ENCODE measurements around the gene DCAF11.
A peak's percentile ranks its signal among the peaks of the same experiment; 100 is the strongest.

Gene DCAF11

DNA sequence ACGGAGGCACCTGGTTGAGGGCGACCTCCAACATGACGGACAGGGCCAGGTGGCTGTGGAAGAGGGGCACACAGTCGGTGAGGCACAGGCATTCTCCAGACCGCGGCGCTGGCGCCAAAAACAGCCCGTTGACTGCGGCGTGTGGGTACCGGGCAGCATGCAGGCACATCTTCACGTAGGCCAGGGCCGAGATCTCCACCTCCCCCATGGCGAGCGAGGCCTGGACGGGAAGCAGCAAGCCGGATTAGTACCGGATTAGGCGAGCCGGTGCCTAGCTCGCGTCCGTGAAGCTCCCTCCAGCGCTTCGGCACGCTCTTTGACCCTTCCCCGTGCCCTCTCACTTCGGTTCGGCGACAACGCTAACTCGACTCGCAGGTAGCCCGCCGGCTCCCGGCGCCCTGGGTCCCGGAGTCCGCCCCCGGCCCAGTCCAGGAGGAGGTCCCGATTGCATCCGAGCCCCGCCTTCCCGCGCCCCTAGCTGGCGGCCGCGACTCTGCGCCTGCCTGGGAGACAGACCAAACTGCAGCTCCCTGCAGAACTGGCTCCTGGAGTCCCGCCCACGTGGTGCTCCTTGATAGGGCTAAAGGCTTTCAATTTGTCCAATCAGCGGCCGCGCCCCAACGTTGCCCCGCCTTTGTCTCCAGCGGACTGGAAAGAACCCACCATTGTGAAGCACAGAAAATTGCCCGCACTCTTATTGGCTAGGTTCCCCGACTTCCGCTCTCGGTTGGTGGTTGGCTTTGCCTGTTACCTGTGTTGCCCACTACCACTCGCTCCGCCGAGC lies 26.7 kb downstream of the DCAF11 start, which contains the start of gene EMC9:
Gene EMC9 (minus strand): TSS at position 495 of the 784 bp plus-strand sequence. CDS start 287 bp downstream, at position 208.
- peak; percentile 100 for DNase-seq

DNA sequence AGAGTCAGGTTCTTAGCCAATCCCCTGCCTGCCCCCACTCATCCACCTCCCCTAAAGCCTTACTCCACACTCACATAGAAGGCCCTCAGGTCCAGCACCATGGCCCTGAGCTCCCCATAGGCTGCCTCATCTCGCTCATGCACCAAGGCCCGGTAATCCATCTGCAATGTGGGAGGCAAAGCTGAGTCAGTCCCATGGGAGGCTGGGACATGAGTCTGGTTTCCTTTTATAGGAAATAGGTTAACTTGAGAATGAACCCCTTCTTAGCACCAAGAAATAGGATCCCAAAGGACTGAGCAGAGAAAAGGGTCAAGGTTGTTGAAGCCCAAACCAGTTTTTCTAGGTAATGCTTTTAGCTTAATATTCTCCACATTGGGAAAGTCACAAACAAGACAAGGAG lies 28.9 kb downstream of the DCAF11 start:
- no peak for DNase-seq

DNA sequence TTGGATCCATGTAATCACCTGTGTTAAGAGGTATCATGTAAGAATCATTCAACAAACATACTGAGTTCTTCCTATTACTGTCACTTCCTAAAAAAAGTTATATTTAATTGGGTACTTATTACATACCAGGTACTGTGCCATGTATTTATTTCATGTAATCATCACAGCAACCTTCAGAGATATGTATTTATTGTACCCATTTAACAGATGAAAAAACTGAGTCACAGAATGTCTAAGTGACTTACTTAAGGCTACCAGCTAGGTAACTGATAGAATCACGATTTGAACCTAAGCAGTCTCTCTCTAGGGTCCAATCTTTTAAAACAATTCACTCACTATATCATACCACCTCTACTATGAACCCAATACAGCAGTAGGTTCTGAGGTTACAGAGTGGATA lies 29.9 kb downstream of the DCAF11 start:
- DNase-seq, result no peak

DNA sequence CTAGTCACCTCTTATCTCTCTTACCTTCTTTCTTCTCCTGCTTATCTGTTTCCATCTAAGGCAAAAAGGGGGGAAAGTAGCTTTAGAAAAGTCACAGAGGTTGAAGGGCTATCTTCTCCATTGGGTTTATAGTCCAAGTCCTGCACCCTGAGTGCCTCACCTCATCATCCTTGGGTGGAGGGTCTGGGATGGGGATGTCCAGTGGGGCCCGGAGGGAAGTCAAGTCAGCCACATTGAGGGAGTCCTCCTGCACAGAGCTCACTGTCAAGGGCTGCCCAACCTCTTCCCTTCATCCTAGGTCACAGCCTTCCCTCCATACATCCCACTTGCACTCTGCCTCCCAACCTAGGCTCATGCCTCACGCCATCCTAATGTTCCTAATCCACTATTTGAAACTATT lies 30.6 kb downstream of the DCAF11 start:
- DNase-seq, result no peak

DNA sequence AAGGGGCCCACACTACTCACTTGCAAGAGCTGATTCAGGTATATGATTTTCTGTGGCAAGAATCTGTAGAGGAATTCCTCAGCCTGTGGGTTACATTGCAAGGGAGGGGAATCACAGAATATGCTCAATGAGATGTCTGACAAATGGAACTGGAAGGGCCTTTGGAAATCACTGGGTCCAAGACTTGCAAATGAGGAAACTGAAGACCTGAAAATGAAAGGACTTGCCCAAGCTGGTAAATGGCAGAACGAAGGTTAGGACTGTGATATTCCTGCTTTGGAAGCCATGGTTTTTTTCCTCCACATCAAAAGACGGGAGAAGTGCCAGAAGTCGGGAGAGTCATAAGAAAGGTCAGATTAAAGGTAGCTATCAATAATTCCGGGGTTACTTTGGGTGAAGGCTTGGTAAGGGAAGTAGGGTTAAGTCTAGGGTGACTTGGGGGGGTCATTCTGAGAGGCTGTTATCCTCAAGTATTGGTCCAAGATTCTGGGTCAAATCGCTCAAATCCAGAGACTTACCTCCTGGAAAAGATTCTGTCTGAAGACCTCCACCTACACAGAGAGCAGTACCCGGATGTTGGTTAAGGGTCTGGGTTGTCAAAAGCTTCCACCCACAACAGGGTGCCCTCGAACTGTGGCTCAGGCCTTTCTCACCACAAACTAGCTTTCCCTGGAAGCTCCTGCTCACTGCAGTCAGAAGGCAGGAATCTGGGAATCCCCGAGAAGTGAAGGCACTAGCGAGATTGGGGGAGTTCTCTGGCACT lies 31.3 kb downstream of the DCAF11 start:
- DNase-seq, result no peak

DNA sequence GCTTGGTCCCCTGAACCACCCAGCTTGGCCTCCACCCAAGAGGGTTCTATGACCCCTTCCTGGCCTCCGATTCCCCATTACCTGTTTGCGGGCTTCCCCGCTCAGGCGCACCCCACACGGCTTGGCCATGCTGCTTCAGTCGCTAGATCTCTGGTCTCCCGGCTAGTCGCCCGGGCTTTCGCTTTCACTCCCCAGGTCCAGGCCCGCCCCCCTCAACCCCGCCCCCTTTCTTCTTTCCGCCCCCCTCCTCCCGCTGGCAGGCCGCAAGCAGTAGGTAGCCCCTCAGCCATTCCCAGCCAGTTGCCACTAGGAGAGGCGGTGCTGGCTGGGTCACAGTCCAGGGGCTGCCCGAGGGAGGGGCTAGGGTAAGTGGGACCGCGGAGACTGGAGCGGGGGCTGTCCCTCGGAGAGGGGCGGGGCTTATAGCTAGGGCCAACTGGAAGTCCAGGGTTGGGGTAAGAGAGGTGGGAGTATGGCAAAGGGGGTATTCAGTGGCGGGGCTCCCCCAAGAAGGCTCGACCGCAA lies 31.9 kb downstream of the DCAF11 start, which contains the start of gene PSME2:
Gene PSME2 (minus strand): TSS at position 158 of the 525 bp plus-strand sequence. CDS start 29 bp downstream, at position 129.
- DNase-seq, result peak; percentile 94 to 95

DNA sequence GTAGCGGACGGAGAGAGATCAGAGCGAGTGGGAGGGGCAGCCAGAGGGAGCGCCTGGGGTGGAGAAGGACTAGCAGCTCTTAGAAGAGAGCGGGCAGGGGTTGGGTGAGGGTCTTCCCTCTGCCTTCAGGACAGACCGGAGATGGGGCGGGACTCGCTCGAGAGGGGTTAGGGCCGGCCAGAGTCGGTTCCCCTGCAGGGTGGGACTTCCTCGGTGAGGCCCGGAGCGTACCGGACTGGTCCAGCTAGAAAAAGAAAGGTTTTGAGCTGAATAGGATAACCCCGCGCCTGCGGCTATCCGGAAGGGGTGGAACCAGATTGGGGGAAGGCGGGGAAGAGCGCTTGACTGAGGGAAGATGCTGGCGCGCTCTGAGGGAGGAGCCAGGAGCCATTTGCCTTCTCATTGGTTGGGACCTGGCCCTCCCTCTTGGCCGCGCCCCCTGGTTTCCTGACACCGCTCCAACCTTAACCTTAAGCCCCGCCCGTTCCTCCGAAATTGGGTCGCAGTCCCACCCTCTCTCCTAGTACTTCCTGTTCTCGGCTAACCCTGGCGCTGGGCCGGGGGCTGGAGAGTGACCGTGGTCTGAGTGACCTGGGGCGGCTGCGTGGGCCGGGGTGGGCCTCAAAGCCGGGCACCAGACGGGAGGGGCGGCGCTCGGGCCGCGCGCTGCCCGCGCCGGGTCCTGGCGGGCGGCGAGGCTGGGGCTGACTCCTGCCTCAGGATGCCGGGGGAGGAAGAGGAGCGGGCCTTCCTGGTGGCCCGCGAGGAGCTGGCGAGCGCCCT lies 32.6 kb downstream of the DCAF11 start, which contains the start of gene RNF31:
Gene RNF31 (plus strand): TSS at position 521 of the 783 bp plus-strand sequence. CDS start 201 bp downstream, at position 722.
- DNase-seq, result peak; percentile 97 to 98

DNA sequence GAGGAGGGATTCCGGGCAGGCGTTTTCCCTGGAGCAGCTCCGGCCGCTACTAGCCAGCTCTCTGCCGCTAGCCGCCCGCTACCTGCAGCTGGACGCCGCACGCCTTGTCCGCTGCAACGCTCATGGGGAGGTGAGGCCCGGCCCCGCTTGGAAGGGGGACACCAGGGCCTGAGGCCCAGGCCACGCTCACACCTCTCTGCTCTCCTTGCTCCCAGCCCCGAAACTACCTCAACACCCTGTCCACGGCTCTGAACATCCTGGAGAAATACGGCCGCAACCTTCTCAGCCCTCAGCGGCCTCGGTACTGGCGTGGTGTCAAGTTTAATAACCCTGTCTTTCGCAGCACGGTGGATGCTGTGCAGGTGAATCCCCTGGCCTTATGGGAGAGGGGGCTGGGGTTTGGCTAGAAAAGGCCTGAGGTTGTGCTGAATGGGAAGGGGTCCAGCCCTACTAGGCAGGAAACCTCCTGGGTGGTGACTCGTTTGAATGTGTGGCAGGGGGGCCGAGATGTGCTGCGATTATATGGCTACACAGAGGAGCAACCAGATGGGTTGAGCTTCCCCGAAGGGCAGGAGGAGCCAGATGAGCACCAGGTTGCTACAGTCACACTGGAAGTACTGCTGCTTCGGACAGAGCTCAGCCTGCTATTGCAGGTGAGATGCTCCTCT lies 33.3 kb downstream of the DCAF11 start:
- no peak for DNase-seq

DNA sequence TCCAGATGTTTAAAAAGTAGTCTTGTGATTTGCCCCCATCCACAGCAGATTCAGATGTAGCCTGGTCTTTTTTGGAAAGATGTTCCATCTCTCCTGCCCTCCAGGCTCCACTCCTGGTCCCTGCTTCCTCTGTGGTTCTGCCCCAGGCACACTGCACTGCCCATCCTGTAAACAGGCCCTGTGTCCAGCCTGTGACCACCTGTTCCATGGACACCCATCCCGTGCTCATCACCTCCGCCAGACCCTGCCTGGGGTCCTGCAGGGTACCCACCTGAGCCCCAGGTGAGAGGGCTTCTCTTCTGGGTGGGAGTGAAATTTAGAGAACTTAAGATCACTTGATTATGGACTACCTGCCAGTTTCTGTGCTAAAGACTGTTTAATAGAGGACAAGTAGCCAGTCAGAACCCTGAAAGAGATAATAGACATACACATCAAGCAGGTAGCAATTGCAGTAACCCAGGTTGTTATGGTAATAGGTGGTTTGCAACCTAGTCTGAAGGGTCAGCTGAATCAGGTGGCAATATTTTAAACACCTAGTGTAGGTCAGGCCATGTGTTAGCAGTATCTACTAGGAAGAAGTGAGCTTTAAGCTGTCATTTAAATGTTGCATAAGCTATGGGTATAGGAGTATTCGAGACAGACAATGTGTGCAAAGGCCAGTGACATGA lies 34.9 kb downstream of the DCAF11 start:
- no peak for DNase-seq

DNA sequence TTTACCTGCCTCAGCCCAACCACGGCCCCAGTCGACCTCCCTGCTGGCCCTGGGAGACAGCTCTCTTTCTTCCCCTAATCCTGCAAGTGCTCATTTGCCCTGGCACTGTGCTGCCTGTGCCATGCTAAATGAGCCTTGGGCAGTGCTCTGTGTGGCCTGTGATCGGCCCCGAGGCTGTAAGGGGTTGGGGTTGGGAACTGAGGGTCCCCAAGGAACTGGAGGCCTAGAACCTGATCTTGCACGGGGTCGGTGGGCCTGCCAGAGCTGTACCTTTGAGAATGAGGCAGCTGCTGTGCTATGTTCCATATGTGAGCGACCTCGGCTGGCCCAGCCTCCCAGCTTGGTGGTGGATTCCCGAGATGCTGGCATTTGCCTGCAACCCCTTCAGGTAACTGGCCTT lies 35.5 kb downstream of the DCAF11 start:
- no peak for DNase-seq

DNA sequence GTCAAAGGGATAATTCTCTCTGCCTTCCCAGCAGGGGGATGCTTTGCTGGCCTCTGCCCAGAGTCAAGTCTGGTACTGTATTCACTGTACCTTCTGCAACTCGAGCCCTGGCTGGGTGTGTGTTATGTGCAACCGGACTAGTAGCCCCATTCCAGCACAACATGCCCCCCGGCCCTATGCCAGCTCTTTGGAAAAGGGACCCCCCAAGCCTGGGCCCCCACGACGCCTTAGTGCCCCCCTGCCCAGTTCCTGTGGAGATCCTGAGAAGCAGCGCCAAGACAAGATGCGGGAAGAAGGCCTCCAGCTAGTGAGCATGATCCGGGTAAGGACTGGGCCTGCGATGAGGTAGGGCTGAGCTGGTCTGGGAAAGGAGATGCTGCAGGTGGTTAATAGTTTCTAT lies 36.0 kb downstream of the DCAF11 start:
- no peak for DNase-seq

DNA sequence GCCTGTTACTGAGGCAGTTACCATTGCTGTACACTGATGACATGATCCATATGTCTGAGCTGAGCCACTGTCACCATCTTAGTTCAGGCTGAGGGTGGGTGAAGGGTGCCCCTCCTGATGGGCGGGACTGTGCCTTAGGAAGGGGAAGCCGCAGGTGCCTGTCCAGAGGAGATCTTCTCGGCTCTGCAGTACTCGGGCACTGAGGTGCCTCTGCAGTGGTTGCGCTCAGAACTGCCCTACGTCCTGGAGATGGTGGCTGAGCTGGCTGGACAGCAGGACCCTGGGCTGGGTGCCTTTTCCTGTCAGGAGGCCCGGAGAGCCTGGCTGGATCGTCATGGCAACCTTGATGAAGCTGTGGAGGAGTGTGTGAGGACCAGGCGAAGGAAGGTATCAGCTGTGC lies 36.4 kb downstream of the DCAF11 start:
- no peak for DNase-seq

DNA sequence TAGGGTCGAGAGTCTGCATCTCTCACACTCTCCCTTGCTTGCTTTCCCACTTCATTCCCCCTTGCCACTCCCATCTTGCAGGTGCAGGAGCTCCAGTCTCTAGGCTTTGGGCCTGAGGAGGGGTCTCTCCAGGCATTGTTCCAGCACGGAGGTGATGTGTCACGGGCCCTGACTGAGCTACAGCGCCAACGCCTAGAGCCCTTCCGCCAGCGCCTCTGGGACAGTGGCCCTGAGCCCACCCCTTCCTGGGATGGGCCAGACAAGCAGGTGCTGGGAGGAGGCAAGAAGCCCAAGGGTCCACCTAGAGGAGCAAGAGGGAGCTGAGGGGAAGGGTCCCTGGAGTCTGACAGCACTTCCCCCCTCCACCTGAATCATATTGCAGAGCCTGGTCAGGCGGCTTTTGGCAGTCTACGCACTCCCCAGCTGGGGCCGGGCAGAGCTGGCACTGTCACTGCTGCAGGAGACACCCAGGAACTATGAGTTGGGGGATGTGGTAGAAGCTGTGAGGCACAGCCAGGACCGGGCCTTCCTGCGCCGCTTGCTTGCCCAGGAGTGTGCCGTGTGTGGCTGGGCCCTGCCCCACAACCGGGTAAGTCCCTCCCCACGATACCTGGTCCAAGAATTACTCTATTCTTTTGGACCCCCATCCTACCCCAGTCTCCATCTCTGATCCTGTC lies 37.0 kb downstream of the DCAF11 start:
- no peak for DNase-seq

DNA sequence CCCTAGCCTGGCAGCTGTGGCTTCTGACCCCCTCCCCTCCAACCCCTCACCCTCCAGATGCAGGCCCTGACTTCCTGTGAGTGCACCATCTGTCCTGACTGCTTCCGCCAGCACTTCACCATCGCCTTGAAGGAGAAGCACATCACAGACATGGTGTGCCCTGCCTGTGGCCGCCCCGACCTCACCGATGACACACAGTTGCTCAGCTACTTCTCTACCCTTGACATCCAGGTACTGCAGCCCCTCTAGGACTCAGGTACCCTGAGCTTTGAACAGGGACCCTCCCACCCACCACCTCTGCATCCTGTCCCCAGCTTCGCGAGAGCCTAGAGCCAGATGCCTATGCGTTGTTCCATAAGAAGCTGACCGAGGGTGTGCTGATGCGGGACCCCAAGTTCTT lies 40.5 kb downstream of the DCAF11 start:
- DNase-seq, result no peak

DNA sequence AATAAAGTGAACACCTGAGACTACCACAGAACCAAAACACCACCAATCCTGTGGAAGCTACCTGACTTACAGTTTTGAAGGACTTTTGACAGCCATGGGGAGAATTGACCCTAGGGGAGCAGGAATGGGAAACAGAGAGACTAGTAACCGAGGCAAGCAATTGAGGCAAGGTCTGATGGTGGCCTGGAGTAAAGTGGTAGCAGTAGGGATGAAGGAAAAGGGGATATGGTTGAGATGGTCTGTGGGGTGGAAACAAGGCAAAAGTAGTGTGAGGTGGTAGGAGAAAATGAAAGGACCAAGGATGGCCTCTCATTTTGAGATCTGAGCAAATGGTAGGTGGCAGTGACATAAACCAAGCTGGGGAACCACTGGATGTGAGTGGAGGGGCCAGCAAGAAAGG lies 42.3 kb downstream of the DCAF11 start:
- no peak for DNase-seq

DNA sequence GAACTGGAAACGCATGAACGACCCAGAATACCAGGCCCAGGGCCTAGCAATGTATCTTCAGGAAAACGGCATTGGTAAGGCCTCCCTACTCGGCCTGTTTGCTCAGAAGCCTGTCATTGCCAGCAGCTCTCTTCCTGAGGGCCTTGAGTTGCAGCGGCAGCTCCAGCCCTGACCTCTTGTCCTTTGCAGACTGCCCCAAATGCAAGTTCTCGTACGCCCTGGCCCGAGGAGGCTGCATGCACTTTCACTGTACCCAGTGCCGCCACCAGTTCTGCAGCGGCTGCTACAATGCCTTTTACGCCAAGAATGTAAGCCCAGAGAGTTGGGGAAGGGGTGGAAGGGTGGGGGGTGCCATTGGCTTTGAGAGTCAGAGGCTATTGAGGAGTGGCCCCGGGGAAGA lies 42.8 kb downstream of the DCAF11 start:
- DNase-seq, result no peak

DNA sequence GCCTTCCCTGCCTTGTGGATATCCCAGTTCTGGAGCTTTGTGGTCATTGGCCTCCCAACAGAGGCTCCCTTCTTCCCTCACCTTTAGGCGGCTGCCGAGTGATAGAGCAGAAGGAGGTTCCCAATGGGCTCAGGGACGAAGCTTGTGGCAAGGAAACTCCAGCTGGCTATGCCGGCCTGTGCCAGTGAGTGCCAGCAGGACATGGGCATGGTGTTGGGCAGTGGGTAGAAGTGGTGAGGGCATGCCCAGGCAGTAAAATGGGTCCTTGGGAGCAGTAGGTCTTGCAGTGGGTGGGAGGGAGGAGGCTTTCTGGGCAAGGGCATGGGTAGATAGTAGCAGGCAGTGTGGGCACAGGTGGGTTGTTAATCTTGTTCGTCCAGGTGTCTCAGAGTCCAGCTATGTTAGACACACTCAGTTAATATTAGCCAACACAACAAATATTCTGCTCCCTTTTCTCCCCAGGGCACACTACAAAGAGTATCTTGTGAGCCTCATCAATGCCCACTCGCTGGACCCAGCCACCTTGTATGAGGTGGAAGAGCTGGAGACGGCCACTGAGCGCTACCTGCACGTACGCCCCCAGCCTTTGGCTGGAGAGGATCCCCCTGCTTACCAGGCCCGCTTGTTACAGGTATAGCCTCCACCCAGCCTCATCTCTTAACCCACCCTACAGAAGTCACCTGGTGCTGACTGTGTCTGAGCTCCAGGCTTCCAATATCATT lies 45.4 kb downstream of the DCAF11 start:
- DNase-seq, result no peak

DNA sequence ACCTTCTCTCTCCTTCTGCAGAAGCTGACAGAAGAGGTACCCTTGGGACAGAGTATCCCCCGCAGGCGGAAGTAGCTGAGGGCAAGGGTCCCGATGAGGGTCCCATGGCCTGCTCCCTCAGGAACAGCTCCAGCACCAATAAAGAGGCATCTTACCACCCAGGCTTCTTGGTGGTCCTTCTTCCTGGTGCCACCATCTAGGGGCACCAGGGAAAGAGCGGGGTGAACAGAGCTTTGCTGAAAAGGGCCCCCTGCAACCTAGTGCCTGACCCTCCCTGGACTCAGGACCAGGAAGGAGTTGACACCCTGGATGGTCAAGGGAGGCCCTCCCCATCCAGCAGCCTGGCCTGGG lies 45.9 kb downstream of the DCAF11 start:
- no peak for DNase-seq

DNA sequence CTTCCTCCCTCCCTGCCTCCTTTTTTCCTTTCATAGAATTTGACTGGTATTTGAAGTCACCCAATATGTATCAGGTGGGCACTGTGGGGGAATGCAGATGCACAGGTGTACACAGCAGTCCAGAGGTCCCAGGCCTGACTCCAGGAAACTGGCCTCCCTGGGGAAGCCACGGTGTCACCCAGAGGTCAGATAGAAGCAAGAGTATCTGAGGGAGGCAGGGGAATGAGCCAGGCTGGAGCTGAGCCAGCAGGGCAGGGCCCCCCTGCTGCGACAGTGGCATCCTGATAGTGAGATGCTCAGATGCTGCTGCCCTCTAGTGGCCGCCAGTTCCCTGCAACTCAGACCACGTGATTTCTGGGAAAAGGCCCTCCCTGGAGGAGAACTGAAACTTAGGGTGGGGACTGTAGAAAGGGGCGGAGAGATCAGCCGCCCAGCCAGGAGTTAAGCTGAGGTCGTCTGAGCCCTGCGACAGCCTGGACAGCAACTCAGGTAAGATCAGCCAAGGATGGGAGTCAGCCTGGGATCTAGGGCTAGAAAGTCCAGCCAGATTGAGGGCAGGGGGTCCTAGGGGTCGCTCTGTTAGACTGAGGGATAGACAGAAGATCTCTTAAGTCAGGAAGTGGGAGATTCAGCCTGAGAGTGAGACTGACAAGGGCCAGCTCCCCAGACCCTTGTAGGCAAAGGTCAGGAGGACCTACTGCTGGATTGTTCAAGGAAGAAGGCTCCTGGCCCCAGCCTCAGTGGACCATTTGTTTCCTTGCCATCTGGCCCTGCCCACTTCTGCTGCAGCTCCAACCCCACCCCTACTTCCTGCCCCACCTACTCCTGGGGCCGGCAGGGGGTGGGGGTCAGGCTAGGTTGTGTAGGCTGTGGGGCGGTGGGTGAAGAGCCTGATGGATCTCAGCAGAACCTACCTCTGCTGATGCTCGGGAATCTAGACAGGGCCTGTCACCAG lies 46.5 kb downstream of the DCAF11 start, which contains the start of gene IRF9:
Gene IRF9 (plus strand): TSS at position 416 of the 955 bp plus-strand sequence. CDS start 880 bp downstream, outside the sequence.
- DNase-seq, result peak; percentile 100

Data from activated T-cell treated with anti-CD3 and anti-CD28 coated beads, Interleukin-2, amount 50 U/mL, for 48 hours (primary cell).